Measurements from ENCODE around the gene C22orf39.

GRCh38 chr22:19396561-19396933, 51.0 kb downstream of the C22orf39 start:
- TF ChIP-seq, protein P1, sequence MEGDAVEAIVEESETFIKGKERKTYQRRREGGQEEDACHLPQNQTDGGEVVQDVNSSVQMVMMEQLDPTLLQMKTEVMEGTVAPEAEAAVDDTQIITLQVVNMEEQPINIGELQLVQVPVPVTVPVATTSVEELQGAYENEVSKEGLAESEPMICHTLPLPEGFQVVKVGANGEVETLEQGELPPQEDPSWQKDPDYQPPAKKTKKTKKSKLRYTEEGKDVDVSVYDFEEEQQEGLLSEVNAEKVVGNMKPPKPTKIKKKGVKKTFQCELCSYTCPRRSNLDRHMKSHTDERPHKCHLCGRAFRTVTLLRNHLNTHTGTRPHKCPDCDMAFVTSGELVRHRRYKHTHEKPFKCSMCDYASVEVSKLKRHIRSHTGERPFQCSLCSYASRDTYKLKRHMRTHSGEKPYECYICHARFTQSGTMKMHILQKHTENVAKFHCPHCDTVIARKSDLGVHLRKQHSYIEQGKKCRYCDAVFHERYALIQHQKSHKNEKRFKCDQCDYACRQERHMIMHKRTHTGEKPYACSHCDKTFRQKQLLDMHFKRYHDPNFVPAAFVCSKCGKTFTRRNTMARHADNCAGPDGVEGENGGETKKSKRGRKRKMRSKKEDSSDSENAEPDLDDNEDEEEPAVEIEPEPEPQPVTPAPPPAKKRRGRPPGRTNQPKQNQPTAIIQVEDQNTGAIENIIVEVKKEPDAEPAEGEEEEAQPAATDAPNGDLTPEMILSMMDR (IDR thresholded peaks at IDR 0.05; ENCODE audit: low read length) = no peak
- TF ChIP-seq EZH2 (optimal IDR thresholded peaks at IDR 0.05; ENCODE audit: low read depth, low read length) = no peak
